Mononuclear cell (primary cell): ENCODE results near the gene NPBWR2. TPM values are rescaled to one million over a fixed set of nuclear protein-coding genes. Genes with fewer than 3 reads are reported as not detected.
A peak's percentile ranks its signal among the peaks of the same experiment; 100 is the strongest.
"Not testable (repeated sequence)": the region's sequence is repeated elsewhere in the genome, so short reads cannot be mapped to it uniquely, and the experiment has no call there.

ENCODE experiments used
- H3K27me3 ChIP-seq: 2 replicates; pipeline ENCODE4 v1.6.0; 2011; ENCODE audit warnings: low read length, control low read depth; ENCODE audit not compliant: insufficient read depth
- H3K4me1 ChIP-seq: 2 replicates; pipeline ENCODE4 v1.5.1; 2011; ENCODE audit warnings: mild to moderate bottlenecking, low read length, control low read depth; ENCODE audit not compliant: insufficient read depth
- H3K4me3 ChIP-seq: 2 replicates; pipeline ENCODE4 v1.5.1; 2011; ENCODE audit warnings: mild to moderate bottlenecking, low read length, moderate library complexity
- H3K9me3 ChIP-seq: 2 replicates; pipeline ENCODE4 v1.5.1; 2011; ENCODE audit warnings: low read depth, mild to moderate bottlenecking, control low read depth, low read length
- total RNA-seq: library from RNA; depleted of rRNA; stranded (reverse); fragments of >200 nt; gene quantifications from one replicate; pipeline ENCODE4 v1.2.3, GENCODE V29; 2012

The NPBWR2 gene
- total RNA-seq, 1 donor, result not detected

DNA sequence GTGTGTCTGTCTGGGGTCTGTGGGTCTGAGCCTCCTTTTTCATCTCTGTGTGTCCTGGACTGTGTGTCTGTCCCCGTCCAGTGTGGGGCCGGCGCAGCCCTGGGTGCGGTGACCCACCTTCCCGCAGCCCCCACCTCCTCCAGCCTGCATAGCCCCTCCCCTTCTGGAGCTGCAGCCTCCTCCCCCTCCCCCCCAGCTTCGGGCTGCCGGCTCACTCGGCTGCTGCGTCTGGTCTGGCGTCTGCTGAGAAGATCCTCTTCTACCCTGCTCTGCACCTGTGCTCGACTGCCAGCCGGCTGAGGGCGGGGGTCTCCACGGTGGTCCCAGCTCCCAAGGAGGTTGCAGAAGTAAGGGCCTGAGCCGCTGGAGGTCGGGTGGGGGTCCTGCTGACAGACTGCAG is 15.6 kb downstream of the NPBWR2 start:
- Histone ChIP-seq H3K9me3 (no peaks in the 10 kb centered on the region), H3K4me1 (no peaks in the 10 kb centered on the region), H3K4me3 (no peak overlapping the region), H3K27me3 (no peaks in the 10 kb centered on the region)

DNA sequence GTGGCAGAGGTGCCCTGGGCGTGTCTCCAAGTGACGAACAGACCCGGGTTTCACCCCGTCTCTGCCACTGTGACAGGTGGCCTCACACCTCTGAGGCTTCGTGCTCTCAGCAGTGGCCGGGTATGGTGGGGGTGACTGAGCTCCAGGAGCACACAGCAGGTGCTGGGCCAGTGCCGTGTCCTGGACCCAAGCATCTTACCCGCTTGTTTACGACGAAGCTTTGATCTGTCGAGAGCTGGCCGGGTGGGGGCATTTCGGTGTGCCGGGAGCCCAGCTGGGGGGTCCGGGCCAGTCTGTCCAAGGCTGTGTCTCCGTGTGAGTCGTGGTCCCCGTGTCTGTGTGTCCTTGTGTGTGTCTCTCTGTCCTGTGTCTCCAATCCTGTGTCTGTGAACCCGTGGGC is 16.0 kb downstream of the NPBWR2 start:
- Histone ChIP-seq H3K4me1 (no peaks in the 10 kb centered on the region), H3K27me3 (no peaks in the 10 kb centered on the region), H3K4me3 (no peak overlapping the region), H3K9me3 (no peaks in the 10 kb centered on the region)

DNA sequence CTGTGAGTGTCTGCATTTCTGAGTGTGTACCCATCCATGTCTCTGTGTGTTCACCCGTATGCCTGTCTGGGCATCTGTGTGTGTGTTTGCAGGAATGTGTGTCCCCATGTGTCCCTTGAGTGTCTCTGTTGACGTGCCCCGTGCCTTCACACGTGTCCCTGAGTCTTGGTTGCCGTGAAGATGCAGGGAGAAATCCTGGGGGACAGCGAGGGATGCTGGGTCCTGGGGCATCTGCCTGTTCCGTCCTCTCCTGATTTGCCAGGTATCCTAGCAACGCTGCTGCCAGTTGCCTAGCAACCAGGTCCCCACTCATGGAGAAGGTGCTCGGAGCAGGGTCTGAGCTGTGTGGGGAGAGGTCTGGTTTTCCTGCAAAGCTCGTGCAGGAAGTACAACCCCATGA is 17.2 kb downstream of the NPBWR2 start:
- peaks cover 7% of the 10 kb centered on the region for H3K27me3 ChIP-seq
- no peaks in the 10 kb centered on the region for H3K9me3 ChIP-seq
- no peak overlapping the region for H3K4me3 ChIP-seq
- H3K4me1 ChIP-seq, result no peaks in the 10 kb centered on the region

DNA sequence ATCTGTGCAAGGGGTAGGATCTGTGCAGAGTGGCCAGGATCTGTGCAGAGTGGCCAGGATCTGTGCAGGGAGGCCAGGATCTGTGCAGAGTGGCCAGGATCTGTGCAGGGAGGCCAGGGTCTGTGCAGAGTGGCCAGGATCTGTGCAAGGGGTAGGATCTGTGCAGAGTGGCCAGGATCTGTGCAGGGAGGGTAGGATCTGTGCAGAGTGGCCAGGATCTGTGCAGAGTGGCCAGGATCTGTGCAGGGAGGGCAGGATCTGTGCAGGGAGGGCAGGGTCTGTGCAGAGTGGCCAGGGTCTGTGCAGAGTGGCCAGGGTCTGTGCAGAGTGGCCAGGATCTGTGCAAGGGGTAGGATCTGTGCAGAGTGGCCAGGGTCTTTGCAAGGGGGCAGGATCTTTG is 18.8 kb downstream of the NPBWR2 start:
- Histone ChIP-seq H3K4me1 (peaks cover 13% of the 10 kb centered on the region), H3K27me3 (peaks cover 18% of the 10 kb centered on the region)
- not testable (repeated sequence) for H3K9me3 ChIP-seq, H3K4me3 ChIP-seq

DNA sequence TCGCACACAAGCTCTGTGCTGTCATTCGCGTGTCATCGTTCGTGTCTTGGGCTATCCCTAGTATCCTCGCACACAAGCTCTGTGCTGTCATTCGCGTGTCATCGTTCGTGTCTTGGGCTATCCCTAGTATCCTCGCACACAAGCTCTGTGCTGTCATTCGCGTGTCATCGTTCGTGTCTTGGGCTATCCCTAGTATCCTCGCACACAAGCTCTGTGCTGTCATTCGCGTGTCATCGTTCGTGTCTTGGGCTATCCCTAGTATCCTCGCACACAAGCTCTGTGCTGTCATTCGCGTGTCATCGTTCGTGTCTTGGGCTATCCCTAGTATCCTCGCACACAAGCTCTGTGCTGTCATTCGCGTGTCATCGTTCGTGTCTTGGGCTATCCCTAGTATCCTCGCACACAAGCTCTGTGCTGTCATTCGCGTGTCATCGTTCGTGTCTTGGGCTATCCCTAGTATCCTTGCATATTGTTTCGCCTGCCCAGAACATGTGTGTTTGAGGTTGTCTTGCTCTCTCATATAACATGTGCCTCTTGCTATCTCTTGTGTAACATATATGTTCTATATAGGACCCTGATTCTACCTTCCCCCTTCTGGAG is 20.0 kb downstream of the NPBWR2 start:
- not testable (repeated sequence) for H3K4me3 ChIP-seq, H3K9me3 ChIP-seq
- Histone ChIP-seq H3K27me3 (peaks cover 18% of the 10 kb centered on the region), H3K4me1 (peaks cover 24% of the 10 kb centered on the region)

DNA sequence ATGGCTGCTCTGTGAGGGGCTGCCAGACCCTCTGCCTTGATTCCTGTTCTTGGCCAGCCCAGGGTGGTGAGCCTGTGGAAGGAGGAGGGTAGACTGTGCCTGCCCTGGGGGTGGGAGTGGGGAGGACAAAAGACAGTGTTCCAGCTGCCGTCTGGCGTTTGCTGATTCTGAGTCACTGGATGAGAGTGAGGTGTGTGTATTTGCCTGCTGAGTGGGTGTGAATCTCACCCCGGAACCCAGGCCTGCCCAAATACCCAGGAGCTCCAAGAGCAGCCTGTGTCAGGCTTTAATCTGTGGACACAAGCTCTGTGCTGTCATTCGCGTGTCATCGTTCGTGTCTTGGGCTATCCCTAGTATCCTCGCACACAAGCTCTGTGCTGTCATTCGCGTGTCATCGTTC is 20.6 kb downstream of the NPBWR2 start:
- Histone ChIP-seq H3K27me3 (peaks cover 18% of the 10 kb centered on the region), H3K9me3 (no peaks in the 10 kb centered on the region), H3K4me3 (no peak overlapping the region), H3K4me1 (peaks cover 30% of the 10 kb centered on the region)

DNA sequence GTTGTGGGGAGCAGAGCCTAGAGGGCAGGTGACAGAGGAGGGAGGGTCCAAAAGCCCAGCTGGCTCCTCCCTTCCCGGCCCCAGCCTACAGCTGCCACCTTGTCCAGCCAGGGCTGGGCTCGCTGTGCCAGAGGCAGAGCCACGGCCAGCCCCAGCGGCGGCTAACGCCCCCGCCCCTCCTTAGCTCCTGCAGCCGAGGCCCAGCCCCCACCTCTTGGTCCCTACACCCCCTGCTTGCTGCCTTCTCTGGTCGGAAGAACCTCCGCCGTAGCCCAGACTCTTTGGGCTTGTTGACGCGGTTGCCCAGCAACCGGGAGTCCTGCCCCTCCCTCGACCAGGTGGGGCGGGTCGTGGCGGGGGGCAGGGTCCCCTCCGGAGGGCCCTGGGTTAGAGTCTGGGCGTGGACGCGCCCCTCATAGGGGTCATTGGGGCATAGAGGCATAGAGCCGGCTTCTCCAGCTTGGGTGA is 22.6 kb downstream of the NPBWR2 start:
- Histone ChIP-seq H3K27me3 (peaks cover 18% of the 10 kb centered on the region), H3K9me3 (no peaks in the 10 kb centered on the region), H3K4me1 (peaks cover 43% of the 10 kb centered on the region), H3K4me3 (no peak overlapping the region)

DNA sequence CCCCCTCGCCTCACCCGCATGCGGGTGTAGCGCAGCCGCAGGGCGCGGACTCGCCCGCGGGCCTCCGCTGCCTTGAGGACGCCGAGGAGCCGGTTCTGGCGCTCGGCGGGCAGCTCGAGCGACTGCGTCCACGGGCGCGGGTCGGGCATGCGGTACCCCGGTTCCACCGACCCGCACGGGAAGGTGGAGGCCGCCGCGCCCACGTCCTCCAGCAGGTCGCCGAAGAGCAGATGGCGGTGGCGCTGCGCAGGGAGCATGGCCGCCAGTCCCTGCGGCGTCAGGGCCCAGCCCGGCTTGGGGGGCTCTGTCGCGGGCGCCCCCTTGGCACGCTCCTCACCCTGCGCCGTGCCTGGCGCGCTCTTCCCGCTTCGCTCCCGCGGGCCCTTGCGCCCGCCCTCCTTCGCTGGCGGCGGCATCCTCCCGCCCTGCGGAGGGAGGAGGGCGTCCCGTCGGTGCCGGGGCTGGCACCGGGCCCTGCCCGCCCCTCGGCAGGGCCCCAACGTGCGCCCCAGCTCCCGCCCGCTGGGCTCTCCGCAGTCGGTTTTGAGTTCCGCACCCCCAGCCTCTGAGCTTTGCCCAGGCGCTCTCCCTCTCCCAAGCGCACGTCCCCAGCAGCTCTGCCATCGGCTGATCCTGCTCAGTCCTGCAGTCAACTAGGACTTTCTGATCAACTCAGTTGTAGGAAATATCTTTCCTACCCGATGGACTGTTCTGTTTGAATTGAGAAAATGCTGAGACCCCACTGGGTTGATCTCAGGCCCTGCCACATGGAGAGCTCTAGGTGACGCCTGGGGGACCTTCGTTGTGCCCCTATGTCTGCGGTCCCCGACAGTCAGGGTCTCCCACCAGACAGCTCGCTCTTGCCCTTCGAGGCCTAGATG is 23.3 kb downstream of the NPBWR2 start, which contains the start of gene LKAAEAR1:
Gene LKAAEAR1 (minus strand): TSS at position 595 of the 881 bp plus-strand sequence. CDS start 179 bp downstream, at position 416.
- H3K4me1 ChIP-seq, result peaks cover 43% of the 10 kb centered on the region
- peak within 1 kb of the TSS; percentile 34 for H3K4me3 ChIP-seq
- H3K27me3 ChIP-seq, result peaks cover 18% of the 10 kb centered on the region
- H3K9me3 ChIP-seq, result no peaks in the 10 kb centered on the region

DNA sequence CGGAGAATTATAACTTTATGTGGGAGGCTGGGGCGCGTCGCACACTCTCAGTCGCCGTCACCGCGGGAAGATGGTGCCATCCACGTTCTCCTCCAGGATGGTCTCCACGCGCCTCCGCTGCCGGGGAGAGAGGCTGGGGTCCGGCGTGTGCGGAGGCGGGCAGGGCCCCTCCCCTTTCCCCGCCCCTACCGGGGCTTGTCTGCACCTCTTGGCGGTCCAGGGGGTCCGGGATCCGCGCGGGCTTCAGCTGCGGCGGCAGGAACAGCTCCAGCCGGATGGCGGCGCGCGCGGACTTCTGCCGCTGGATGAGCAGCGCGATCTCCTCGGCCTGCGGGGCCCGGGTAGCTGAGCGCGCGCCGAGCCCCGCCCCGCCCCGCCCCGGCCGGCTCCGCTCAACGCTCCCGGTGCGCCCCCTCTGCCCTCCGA is 24.0 kb downstream of the NPBWR2 start:
- Histone ChIP-seq H3K4me3 (peak overlapping the region; percentile 34), H3K27me3 (peaks cover 18% of the 10 kb centered on the region), H3K4me1 (peaks cover 43% of the 10 kb centered on the region), H3K9me3 (no peaks in the 10 kb centered on the region)

DNA sequence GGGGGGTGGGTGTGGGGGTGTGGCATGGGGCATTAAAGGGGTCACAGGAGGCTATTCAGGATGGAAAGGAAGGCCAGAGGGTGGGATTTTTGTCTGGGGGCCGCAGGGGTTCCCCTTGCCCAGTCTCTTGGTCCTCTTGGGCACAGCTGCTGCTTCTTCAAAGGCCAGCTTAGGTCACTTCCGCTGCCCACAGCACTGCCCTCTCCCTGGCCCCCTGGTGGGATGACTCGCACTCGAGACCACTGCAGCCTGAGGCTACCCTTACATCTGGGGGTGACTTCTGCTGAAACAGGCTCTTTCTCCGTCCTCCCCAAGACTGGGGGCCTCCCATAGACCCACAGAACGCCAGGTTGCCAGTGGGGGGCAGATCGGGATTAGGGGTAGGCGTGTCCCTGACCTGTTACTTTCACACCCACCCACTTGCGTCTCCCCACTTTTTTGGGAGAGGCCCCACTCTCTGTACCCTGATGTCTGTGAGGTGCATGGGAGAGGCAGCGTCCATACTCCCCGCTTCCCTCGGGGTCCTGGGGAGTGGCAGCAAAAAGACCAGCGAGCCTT is 24.5 kb downstream of the NPBWR2 start:
- Histone ChIP-seq H3K4me1 (peaks cover 43% of the 10 kb centered on the region), H3K27me3 (peaks cover 18% of the 10 kb centered on the region), H3K4me3 (peak overlapping the region; percentile 34), H3K9me3 (no peaks in the 10 kb centered on the region)

DNA sequence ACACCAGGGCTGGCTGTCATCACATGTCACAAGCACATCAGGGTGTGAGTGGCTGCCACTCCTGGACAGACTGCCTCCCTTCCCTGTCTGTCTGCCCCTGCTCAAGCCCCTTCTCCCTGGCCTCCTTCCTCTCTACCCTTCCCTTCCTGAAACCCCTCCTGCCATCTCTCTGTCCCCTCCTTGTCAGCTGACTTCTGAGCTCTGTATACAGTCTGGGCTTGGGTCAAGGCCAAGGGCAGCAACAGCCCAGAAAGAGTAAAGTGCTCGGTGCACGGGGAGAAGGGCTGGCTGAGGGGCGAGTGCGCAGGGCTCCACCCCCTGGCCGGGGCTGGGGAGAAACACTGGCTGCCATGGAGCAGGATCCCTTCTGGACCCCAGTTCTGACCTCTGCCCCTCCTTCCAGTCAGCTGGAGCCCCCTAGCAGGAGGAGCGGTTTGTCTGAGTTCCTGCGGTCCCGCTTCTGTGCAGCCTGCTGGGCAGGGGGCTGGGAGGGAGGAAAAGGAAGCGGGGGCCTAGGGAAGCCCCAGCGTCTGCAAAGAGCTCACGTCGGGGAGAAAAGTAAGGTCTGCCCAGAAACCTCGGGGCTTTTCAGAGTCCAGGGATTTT is 25.1 kb downstream of the NPBWR2 start:
- no peak overlapping the region for H3K4me3 ChIP-seq
- no peaks in the 10 kb centered on the region for H3K9me3 ChIP-seq
- H3K27me3 ChIP-seq, result peaks cover 18% of the 10 kb centered on the region
- H3K4me1 ChIP-seq, result peaks cover 48% of the 10 kb centered on the region

DNA sequence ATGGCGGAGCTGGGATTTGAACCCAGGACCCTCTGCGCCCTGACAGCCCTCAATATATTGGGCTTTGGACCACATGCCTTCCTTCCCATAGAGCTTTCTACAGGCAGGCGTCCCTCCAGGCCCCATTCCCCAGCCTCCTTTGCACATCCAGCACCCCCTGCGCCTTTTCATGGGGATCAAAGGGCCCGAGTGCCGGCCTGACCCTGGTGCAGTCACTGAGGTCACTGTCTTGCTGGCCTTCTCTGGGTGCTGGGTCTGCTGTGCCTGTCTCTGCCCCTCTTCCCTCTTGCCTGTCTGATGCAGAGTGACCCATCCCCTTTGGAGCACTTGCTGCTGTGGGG is 25.8 kb downstream of the NPBWR2 start:
- Histone ChIP-seq H3K4me3 (no peak overlapping the region), H3K9me3 (no peaks in the 10 kb centered on the region), H3K4me1 (peaks cover 54% of the 10 kb centered on the region), H3K27me3 (peaks cover 18% of the 10 kb centered on the region)

DNA sequence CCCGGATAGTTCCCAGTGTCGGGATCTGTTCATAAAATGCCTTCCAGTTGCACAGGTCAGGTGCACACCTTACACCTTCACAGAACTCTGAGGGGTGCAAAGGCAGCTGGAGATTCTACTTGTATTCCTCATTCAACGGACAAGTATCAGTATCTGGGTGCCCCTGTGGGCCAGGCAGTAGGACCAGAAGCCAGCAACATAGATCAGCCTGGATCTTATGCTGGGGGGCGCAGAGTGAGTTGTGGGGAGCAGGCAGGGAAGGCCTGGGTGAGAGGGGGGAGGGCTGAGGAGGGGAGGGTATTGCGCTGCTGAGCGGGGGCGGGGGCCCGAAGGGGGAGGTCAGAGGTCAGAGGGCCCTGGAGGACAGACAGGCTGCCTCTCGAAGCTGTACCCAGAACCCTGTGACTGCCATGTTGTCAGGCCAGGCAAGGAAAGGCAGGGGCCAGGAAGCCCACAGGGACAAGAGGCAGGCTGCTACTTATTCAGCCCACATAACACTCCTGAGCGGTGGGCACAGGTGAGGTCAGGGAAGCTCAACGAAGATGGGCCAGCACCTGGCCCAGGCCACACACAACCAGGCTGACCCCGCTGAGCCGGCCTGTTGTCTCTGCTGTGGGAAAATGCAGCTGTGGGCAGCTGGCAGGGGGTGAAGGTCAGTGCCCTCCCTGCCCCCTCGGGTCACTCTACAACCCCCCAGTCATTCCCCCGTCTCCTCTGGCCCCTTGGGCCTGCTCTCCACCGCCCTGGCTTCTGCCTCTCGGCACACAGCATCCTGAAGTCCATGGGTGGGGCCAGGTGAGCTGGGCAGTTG is 26.3 kb downstream of the NPBWR2 start:
- Histone ChIP-seq H3K4me3 (peak overlapping the region; percentile 67), H3K27me3 (peaks cover 18% of the 10 kb centered on the region), H3K9me3 (no peaks in the 10 kb centered on the region), H3K4me1 (peaks cover 60% of the 10 kb centered on the region)

DNA sequence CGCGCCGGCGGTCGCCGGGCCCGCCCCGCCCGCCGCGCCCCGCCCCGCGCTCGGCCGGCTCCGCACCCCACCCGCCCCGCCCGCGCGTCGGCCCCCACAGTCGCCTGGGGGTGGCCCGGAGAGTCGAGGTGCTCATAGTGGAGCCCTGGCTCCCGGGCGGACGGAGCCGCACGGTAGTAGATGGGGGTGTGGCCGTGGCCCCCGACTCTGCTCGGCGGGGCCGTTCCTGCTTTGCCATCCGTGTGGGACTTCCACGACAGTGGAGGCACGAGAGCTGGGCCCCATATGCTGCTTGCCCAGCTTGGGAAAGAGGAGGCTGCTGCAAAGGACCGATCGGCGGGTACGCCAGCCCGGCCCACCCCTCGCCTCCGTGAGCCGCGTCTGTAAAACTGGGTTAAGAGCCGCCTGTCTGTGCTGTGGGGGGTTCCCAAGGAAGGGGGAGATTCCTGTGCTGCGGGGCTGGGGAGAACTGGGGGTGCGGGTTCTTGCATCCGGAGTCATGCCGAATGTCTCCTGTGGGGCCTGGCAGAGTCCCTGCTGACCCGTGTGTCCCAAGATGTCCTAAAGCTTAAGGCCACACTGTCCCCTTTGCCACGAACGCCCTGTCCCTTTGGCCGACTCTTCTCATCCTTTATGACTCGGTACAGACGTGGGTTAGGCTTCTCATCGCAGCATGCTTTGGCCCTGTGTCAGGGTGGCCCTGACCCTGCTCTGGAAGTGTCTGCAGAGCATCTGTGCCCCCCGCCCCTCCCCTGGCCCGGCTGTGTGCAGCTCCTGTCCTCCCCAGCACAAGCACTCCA is 27.2 kb downstream of the NPBWR2 start, which contains the start of gene OPRL1:
Gene OPRL1 (plus strand): TSS at position 70 of the 800 bp plus-strand sequence. CDS start 12,639 bp downstream, outside the sequence.
- H3K9me3 ChIP-seq, result no peaks in the 10 kb centered on the region
- H3K27me3 ChIP-seq, result peaks cover 11% of the 10 kb centered on the region
- H3K4me3 ChIP-seq, result peak within 1 kb of the TSS; percentile 95
- peaks cover 68% of the 10 kb centered on the region for H3K4me1 ChIP-seq
